DMS53 treated with DMSO at 0.1 percent for 48 hours (cell line): ENCODE data around the gene SETD1A.

ENCODE experiments used
- DNase-seq: peaks from one replicate; lab custom pipeline; 2025; ENCODE audit not compliant: unreplicated experiment; lab: John Stamatoyannopoulos, UW

Gene SETD1A

DNA sequence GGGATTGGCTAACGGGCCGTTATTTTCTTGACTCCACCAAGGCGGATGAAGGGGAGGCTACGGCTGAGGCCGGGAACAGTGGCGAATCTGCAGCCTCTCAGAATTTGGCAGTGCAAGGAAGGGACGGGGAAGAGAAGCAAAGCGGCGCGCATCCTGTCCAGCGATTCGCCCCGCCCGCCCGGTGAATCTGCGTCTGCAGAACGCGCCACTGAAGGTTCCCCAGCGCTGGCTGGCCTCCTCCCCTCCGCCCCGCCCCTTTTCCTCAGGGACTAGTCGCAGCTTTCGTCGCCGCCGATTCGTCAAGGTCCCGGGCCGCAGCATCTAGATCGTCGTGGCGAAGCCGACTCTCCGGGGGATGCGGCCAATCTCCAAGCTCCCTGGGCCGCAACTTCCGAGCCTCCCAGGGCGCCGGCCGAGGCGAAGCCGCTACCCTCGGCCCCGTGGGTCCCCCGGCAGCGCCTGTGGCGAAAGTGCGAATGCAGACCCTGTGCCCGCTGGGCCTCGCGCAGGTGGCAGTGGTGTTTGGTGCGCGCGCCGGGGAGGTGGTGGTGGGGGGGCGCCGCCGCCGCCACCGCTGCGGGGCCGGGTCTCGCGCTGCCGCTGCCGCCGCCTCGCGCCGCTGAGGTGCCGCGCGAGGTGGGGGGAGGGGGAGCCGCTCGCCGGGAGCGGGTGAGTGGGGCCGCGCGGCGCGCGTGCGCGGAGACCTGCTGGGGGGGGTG lies at the start of gene SETD1A:
TSS of gene SETD1A (plus strand) at position 299 of the 719 bp plus-strand sequence. CDS start 978 bp downstream, outside the sequence.
- DNase-seq = peak; percentile 79

DNA sequence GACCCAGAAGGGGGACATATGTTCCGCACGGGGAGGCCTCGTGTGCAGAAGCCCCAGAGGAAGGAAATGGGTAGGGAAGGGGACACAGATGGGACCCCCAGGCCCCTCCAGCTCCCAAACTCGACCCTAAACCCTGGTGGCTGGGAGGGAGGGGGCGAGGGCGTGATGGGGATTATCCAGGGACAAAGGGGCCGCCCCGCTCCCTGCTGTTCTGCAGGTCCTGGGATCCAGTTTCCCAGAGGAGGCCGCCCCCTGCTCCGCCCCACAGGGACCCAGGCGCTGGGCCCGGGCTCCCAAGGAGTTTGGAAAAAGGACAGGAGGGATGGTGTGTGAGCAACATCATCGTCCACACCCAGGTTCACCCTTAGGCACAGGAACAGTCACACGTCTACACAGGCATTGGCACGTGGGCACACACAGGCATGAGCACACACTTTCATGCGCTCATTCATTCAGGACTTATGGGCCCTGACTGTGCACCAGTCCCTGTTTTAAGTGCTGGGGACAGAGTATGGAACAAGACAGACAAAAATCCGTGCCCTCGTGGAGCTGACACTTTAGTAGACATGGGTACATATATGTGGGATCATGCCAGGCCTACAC lies 47.0 kb upstream of the SETD1A start:
- DNase-seq = no peak

DNA sequence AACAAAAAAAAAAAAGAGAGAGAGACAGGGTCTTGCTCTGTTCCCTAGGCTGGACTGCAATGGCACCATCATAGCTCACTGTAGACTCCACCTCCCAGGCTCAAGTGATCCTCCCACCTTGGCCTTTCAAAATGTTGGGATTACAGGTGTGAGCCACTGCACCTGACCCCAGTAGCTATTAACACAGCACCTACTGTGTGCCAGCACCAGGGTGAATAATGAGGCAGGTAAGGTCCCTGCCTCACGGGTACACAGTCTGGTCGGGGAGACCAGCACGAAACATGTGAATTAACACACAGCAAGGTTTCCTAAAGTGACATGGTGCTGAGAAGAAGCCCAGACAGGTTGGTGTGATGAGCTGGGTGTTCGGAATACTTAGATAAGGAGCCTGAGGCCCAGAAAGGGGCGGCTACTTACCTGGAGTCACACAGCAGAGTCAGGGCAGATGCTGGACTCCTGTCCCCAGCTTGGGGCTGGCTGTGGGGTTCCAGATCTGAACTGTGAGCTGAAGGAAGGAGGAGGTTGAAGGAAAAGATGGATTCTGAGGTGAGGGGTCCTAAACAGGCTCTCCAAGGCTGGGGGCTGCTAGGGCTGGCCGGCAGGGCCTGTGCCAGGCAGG lies 44.7 kb upstream of the SETD1A start:
- no peak for DNase-seq

DNA sequence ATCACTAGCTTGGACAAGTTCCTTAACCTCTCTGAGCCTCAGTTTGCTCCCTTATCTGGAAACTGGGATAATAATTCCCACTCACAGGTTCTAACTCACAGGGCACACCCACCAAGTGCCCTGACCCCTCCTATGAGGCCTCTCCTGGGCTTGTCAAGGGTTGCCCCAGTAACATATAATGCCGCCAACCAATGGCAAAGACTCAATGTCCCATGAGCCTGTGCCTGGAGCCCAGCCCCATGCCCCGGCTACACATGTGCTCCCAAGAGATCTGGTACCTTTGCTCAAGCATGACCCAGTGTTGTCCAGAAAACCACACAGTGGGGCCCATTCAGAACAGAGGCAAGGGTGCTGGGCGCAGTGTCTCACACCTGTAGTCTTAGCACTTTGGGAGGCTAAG lies 42.7 kb upstream of the SETD1A start:
- DNase-seq = no peak

DNA sequence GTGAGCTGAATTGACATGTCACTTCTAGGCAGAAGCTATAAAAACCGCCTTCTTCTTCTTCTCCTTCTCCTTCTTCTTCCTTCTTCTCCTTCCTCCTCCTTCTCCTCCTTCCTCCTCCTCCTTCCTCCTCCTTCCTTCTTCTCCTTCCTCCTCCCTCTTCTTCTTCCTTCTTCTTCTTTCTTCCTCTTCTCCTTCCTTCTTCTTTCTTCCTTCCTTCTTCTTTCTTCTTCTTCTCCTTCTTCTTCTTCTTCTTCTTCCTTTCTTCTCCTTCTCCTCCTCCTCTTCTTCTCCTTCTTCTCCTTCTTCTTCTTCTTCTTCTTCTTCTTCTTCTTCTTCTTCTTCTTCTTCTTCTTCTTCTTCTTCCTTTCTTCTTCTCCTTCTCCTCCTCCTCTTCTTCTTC lies 38.9 kb upstream of the SETD1A start:
- DNase-seq = no peak

DNA sequence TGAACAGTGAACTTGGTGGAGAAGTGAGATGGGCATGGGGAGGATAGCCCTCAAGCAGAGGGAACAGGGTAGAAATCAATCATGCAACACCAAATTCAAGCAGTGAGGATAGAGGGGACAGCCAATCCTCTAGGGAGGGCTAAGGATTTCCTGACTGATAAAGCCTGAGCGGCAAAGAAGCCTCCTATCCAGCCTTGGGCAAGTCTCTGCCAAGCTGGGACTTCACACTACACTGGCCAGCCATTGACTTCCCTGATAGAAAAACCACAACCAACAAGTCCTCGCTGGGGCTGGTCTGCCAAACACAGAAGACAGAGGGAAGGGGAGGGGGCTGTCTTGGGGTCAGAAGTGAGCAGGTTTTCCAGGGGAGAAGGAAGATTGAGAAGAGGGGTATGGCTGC lies 36.7 kb upstream of the SETD1A start:
- DNase-seq = no peak

DNA sequence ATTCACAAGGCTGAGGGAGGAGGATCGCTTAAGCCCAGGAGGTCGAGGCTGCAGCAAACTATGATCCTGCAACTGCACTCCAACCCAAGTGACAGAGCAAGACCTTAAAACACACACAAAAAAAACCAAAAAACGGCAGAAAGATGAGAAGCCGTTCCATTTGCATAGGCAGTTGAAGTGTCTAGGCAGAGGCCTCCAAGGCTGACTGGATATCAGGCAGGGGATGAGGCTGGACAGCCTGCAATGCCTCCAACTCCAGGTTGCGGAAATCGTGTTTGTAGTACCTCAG lies 36.2 kb upstream of the SETD1A start:
- no peak for DNase-seq

DNA sequence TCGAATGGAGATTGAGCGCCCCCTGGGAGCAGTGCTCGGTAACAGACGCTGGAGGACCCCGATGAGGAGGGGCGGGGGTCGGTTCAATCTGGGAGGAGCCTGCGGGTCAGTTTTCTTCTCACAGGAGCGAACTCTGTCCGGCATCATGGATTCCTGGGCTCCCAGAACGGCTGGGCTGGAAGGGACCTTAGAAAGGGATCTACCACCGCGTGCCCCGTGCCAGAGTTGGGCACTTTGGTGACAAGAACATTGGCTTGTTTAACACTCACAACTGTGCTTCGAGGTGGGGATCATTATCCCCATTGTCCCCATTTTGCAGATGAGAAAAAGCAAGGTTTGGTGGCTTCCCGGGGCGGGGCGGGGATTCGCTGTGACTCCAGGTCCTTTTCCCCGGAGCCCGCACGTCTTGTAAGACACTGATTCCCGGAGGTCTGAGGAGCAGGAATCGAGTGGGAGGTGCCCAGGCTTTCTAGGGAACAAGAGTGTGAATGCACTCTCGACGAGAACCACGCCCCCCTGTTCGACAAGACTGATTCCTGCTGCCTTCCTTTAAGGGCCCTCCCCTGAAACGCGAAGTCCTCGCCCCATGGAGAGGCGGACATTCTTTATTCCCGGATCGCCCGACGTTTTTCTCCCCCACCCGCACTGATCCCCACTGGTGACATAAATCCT lies 35.7 kb upstream of the SETD1A start:
- DNase-seq = peak; percentile 78

DNA sequence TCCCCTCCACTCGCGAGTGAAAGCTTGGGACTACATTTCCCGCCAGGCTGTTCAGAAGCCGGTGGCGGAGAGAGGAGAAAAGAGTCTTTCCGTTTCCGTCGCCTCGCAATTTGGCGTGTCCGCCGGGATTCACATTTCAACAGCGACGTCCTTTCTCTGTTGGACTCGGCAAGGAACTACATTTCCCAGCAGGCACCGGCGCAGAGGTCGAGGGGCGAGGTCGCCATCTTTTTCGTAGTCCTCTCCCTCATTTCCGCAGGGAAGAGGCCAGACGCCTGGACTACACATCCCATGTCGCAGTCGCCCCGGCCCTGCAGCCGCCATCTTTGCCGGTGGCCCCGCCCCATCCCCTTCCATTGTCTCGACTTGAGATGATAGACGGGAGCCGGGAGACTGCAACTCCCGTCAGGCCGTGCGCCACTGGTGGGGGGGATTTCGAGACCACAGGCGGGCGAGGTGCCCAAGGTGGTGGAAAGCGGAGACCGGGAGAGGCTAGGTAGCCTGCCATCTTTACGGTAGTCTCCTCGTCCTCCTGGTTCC lies 35.1 kb upstream of the SETD1A start:
- DNase-seq = peak; percentile 95

DNA sequence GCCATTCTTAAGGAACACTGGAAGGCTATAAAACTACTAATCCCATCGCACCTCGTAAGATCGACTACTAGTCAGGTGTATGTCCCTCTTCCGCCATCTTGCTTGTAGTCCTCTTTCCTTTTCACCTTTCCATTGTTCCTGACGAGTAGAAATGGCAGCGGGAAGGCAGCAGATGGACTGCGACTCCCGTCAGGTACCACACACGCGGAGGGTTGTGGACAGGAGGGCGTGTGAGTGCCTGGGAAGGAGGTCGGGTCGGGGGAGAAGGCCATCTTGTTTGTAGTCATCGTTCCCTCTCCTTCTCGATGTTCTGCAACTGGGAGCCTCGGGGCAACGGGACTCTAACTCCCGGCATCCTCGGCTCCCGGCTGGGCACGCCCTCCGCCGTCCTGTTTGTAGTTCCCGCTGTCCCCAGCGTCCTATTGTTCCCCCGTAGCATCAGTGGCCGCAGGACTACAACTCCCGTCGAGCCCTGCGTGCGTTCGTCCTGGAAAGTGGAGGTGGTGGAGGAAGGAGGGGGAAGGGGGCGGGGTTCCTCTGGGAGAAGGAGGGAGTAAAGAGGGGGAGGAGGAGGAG lies 34.5 kb upstream of the SETD1A start:
- DNase-seq = peak; percentile 97

DNA sequence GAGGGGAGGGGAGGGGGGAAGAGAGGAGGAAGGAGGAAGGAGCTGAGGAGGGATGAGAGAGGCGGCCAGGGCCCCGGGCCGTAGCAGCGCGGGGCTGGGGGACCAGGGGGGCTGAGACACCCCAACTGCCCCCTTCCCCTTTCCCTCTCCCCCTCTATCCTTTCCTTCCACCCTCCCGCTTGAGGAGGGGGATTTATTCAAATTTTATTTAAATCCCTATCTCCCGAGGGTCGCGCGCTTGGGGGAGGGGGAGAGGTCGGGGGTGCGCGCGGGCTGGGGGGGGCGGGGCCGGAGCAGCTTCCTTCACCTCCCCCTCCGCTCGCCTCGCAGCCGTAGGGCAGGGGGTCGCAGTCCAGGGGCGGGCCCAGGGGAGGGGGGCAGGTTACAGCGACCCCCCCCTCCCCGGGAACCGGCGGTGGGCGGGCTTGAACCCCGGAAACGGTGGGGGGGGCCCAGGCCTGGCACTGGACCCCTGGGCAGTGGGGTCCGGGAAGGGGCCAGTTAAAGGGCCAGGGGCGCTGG lies 33.9 kb upstream of the SETD1A start, which contains the start of gene FBXL19:
TSS of gene FBXL19 (plus strand) at position 19 of the 522 bp plus-strand sequence. CDS start 2,183 bp downstream, outside the sequence.
- DNase-seq = no peak

DNA sequence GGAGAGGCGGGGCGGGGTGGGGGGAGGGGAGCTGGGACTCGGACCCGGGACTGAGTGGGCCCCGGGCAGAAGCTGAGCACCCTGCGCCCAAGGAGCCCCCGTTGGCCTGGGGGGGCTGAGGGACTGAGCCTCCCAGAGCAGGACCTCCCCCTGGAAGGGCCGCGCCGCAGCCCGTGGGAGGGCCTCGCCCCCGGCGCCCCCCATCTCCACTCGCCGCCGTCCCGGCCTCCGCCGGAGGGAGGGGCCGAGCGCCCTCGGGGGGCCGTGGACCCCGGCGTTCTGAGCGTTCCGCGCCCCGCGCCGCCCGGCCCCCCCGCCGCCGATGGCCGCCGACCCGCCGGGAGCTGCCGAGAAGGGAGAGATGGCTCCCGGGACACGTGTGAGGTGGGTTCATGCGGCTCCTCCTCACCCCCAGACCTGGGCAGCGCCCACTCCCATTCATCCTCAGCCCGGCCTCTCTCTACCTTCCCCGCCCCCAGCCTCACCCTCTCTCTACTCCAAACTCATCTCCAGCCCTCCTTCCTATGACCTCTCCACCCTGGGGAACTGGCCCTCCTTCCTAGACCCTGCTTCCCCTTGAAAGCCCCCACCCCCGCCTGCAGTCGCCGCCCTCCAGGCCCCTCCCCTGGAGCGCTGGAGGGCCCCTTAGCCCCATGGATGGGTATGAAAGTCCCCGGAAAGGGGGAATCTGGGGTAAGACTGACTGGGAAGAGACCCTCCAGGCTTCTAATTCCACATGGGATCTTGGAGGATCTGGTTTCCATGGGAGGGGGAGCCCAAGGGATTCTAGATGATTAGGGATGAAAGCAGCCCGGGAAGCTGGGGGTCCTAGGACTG lies 33.3 kb upstream of the SETD1A start:
- DNase-seq = no peak

DNA sequence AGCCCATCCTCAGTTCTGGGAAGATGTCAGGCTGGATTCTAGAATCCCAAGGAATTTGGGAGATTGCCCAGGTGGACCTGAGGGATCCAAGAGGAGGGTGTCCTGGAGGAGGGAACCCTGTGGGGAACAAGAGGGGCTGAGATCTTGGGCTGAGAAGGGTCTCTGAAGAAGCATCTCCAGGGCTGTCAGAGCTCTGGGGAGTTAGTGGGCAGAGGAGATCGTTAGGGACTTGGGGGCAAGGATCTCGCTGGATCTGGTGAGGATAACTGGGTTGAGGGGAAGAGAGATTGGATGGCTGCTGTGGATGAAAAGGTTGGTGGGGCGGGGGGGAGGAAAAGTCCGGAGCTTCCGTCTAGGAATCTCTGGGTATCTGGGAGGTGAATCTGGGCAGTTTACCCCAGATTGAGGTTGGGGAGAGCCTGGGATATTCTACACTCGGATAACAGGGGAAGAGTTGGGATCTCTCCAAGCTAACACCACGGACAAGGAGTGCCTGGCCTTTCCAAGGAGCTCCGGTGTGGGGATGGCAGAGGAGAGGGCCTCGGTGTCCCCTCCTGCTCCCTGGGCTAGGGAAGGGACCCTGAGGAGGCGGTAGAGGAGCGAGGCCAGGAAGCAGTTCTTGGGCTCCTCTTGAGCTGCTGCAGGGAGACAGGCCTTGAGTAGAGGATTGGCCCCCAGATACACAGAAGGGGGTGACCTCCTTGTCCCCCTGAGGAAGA lies 32.5 kb upstream of the SETD1A start:
- no peak for DNase-seq

DNA sequence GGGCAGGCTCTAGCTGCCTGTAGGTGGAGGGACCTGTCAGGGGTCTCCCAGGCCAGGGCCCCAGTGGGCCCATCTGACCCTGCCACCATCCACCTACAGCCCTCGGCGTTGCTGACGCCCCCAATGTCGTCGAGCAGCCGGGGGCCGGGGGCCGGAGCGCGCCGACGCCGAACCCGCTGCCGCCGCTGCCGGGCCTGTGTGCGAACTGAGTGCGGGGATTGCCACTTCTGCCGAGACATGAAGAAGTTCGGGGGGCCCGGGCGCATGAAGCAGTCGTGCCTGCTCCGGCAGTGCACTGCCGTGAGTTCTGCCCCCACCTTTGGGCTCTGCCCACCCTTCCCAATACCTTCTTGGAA lies 31.9 kb upstream of the SETD1A start:
- DNase-seq = no peak

DNA sequence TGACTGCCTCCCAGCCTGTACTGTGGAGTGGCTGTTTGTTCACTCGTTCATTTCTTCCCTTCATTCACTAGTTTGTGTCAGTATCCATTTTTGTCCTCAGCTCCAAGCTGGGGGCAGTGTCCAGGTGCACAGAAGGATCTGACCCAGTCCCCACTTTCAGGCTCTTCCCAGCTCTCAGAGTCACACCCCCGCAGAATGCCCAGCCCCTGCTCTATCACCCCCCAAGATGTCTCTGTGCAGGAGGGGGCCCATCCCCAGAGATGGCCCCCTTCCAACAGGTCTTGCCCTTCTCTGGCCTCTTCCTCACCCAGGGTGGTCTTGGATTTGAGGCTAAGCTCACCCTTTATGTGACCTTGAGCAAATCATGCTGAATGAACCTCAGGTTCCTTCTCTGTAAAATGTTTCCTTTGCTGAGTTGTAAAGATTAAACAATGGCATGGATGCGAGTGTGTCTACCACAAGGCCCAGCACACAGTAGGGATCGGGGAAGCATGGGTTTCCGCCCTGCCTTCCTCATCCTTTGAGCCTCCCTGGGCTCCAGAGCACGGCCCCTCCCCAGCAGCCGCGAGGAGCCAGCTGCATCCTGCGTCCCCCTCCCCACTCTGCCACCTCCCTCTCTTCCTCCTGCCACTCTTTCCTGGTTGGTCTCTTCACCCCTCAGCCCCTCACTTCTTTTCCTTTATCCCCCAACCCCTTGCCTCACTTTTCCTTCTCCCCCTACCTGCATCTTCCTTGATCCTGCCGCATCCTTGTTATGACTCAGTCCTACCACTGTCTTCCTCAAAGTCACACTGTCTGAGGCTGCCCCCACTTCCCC lies 31.4 kb upstream of the SETD1A start:
- DNase-seq = no peak

DNA sequence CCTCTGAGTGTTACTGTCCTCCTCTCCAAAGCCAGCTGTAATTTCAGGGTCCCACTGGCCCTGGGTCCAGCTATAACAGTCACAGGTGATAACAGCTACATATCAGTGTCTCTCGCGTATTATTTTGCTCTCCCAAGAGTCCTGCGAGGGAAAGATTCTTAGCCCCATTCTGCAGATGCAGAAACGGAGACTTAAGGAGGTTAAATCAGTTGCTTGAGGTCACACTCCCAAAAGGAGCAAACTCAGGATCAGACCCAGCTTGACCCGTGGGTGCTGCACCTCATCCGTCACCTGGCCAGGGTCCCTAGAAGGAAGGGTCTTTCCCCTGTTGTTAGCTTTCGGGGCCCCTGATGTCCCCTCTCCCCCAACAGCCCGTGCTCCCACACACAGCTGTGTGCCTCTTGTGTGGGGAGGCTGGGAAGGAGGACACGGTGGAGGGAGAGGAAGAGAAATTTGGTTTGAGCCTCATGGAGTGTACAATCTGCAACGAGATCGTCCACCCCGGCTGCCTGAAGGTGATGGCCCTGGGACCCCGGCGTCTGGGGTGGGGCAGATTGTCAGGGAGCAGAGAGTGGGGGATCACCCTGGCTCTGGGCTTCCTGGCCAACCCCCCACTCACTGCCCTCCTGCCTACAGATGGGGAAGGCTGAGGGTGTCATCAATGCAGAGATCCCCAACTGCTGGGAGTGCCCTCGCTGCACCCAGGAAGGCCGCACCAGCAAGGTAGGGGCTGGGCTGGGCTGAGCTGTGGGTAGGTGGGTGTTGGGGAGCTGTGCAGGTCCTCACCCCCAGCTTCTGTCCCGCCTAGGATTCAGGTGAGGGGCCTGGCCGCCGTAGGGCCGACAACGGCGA lies 30.4 kb upstream of the SETD1A start:
- no peak for DNase-seq

DNA sequence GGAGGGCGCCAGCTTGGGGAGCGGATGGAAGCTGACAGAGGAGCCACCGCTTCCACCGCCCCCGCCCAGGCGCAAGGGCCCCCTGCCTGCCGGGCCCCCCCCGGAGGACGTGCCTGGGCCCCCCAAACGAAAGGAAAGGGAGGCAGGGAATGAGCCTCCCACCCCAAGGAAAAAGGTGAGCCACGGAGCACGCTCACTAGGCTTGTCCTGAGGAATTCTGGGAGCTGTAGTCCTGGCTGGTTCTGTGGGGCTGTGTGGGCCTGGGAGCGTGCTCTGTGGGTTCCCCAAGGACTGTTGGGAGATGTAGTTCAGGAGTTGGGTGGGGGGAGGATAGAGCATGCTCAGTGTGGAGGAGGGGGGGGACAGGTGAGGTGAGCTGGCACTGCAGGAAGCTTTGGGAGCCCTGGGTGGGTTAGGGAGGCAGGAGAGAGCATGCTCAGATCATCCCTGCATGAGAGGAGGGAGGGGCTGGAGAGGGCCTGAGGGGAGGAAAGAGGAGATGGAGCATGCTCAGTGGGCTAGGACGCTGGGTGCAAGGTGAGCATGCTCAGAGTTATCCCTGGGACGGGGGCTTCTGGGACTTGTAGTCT lies 29.7 kb upstream of the SETD1A start:
- DNase-seq = peak; percentile 49

DNA sequence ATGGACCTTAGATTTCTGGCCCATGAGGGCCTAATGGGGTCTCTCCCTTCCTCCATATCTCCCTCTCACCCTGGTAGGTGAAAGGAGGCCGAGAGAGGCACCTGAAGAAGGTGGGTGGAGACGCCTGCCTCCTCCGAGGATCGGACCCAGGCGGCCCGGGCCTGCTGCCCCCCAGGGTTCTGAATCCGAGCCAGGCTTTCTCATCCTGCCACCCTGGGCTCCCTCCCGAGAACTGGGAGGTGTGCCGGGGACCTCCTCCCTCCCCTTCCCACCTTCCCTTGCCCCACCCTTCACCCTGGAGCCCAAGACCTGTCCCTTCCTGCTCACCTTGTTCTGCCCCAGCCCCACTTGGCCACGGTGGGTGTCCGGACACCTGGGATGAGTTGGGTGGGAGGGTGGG lies 29.2 kb upstream of the SETD1A start:
- no peak for DNase-seq
